Activated CD4-positive, alpha-beta memory T cell treated with anti-CD3 and anti-CD28 coated beads for 36 hours (primary cell): ENCODE data around the gene LSMEM2. TPM values are rescaled to one million over a fixed set of nuclear protein-coding genes. Genes with fewer than 3 reads are reported as not detected.
A peak's percentile ranks its signal among the peaks of the same experiment; 100 is the strongest.

ENCODE experiments used
- CTCF ChIA-PET: fragments of 350-600 bp; sonication (Branson Sonifier 250); formaldehyde crosslinking; loops from one replicate; lab custom pipeline; 2021; ENCODE audit warnings: antibody characterized with exemption, inconsistent platforms; lab: Charles Lee
- POLR2A ChIA-PET: fragments of 350-600 bp; sonication (Branson Sonifier 250); formaldehyde crosslinking; loops from one replicate; lab custom pipeline; 2021; ENCODE audit warnings: antibody characterized with exemption; lab: Charles Lee
- DNase-seq: peaks from one replicate; pipeline ENCODE4 v3.0.0-alpha.2; 2020
- H3K27ac Mint-ChIP-seq: one replicate; pipeline ENCODE4 v1.8.0; 2021; ENCODE audit warnings: mixed read lengths
- H3K27me3 Mint-ChIP-seq: one replicate; pipeline ENCODE4 v1.8.0; 2021; ENCODE audit warnings: mixed read lengths
- H3K36me3 Mint-ChIP-seq: one replicate; pipeline ENCODE4 v1.8.0; 2021; ENCODE audit warnings: mixed read lengths
- H3K4me1 Mint-ChIP-seq: one replicate; pipeline ENCODE4 v1.8.0; 2021; ENCODE audit warnings: low read depth, mixed read lengths
- H3K4me3 Mint-ChIP-seq: one replicate; pipeline ENCODE4 v1.8.0; 2021; ENCODE audit warnings: mild to moderate bottlenecking, mixed read lengths
- H3K9me3 Mint-ChIP-seq: one replicate; pipeline ENCODE4 v1.8.0; 2021; ENCODE audit warnings: mixed read lengths
- intact Hi-C: fragments of 100-400 bp; cut with micrococcal nuclease; formaldehyde crosslinking; loops from one replicate; pipeline ENCODE4 v1.15.1; 2023
- total RNA-seq, 2 experiments: library from RNA; stranded (reverse); gene quantifications; one replicate each; pipeline ENCODE4 v1.2.3, GENCODE V29; 2021

Gene LSMEM2
- total RNA-seq, 2 experiments from 2014 or later, result not detected

GRCh38 chr3:50294492-50295403, 15.9 kb downstream of the LSMEM2 start:
- Mint-ChIP-seq H3K27ac (no peak overlapping the region), H3K36me3 (peaks cover 11% of the 10 kb centered on the region), H3K4me1 (peaks cover 31% of the 10 kb centered on the region), H3K4me3 (no peak overlapping the region), H3K9me3 (no peaks in the 10 kb centered on the region), H3K27me3 (no peaks in the 10 kb centered on the region)
- ChIA-PET CTCF (interaction anchor here (0.9 to 1.0 kb wide), 2 partner anchors 20 to 37 kb away, joined by 3 read pairs; no protein-coding TSS in a partner anchor), POLR2A (no interaction called here)
- DNase-seq, result no peak
- intact Hi-C loops, result no loop called here

- Mint-ChIP-seq H3K4me1 (peaks cover 36% of the 10 kb centered on the region), H3K27ac (no peak overlapping the region), H3K36me3 (peaks cover 7% of the 10 kb centered on the region), H3K27me3 (no peaks in the 10 kb centered on the region), H3K9me3 (no peaks in the 10 kb centered on the region), H3K4me3 (no peak overlapping the region)
- intact Hi-C loops, result no loop called here
- CTCF ChIA-PET, result interaction anchor here (0.9 to 1.0 kb wide), 2 partner anchors 21 to 38 kb away, joined by 3 read pairs; no protein-coding TSS in a partner anchor
- POLR2A ChIA-PET, result no interaction called here
- no peak for DNase-seq
Observed at GRCh38 chr3:50295553-50296431, 16.9 kb downstream of the LSMEM2 start.

GRCh38 chr3:50296721-50297383, 18.0 kb downstream of the LSMEM2 start:
- intact Hi-C loops, result no loop called here
- H3K27ac Mint-ChIP-seq, result no peak overlapping the region

GRCh38 chr3:50297384-50297775, 18.5 kb downstream of the LSMEM2 start:
- Mint-ChIP-seq H3K9me3 (no peaks in the 10 kb centered on the region), H3K4me3 (no peak overlapping the region), H3K27me3 (no peaks in the 10 kb centered on the region), H3K27ac (no peak overlapping the region), H3K4me1 (peaks cover 34% of the 10 kb centered on the region), H3K36me3 (peaks cover 1% of the 10 kb centered on the region)
- no peak for DNase-seq
- ChIA-PET CTCF (interaction anchor here (0.6 to 3.6 kb wide), 4 partner anchors 24 to 51 kb away, joined by 3 to 30 read pairs (median 10); no protein-coding TSS in a partner anchor), POLR2A (interaction anchor here (1.4 to 3.5 kb wide), 2 partner anchors 40 to 59 kb away, joined by 4 to 34 read pairs; no protein-coding TSS in a partner anchor)
- intact Hi-C loops, result no loop called here

More at GRCh38 chr3:50296721-50297383, 18.0 kb downstream of the LSMEM2 start:
- H3K36me3 Mint-ChIP-seq, result peaks cover 1% of the 10 kb centered on the region
- no peaks in the 10 kb centered on the region for H3K9me3 Mint-ChIP-seq
- CTCF ChIA-PET, result interaction anchor here (0.6 to 3.6 kb wide), 3 partner anchors 29 to 50 kb away, joined by 3 to 30 read pairs (median 3); no protein-coding TSS in a partner anchor
- POLR2A ChIA-PET, result interaction anchor here (1.4 to 3.5 kb wide), 2 partner anchors 40 to 58 kb away, joined by 4 to 34 read pairs; no protein-coding TSS in a partner anchor
- H3K4me1 Mint-ChIP-seq, result peaks cover 34% of the 10 kb centered on the region
- no peak for DNase-seq
- H3K27me3 Mint-ChIP-seq, result no peaks in the 10 kb centered on the region
- H3K4me3 Mint-ChIP-seq, result no peak overlapping the region

- POLR2A ChIA-PET, result interaction anchor here (0.6 to 3.5 kb wide), 6 partner anchors 26 to 62 kb away, joined by 3 to 34 read pairs (median 6); partner anchors contain the start of genes GNAI2 and RASSF1
- no peak for DNase-seq
- CTCF ChIA-PET, result interaction anchor here (0.6 to 3.6 kb wide), 7 partner anchors 23 to 562 kb away, joined by 3 to 30 read pairs (median 6); no protein-coding TSS in a partner anchor
- Mint-ChIP-seq H3K9me3 (no peaks in the 10 kb centered on the region), H3K27ac (peak overlapping the region; percentile 95), H3K4me1 (peaks cover 26% of the 10 kb centered on the region), H3K4me3 (peak overlapping the region; percentile 97), H3K36me3 (peaks cover 1% of the 10 kb centered on the region), H3K27me3 (no peaks in the 10 kb centered on the region)
- intact Hi-C loops, result loop anchor here (2.0 kb wide), 3 partner anchors 23 to 61 kb away; partner anchors contain the start of genes TMEM115 and TUSC2
Observed at GRCh38 chr3:50297896-50298725, 19.2 kb downstream of the LSMEM2 start.

- peak within 1 kb of the TSS; percentile 97 for H3K4me3 Mint-ChIP-seq
- H3K9me3 Mint-ChIP-seq, result no peaks in the 10 kb centered on the region
- H3K4me1 Mint-ChIP-seq, result peaks cover 24% of the 10 kb centered on the region
- peak; percentile 100 for DNase-seq
- ChIA-PET CTCF (interaction anchor here (0.6 to 3.6 kb wide), 11 partner anchors 22 to 563 kb away, joined by 3 to 30 read pairs (median 5); partner anchors contain the start of genes CYB561D2 and NPRL2), POLR2A (interaction anchor here (0.6 to 3.5 kb wide), 11 partner anchors 16 to 63 kb away, joined by 3 to 34 read pairs (median 5); partner anchors contain the start of genes CYB561D2, GNAI2, NPRL2 and RASSF1)
- peaks cover 1% of the 10 kb centered on the region for H3K36me3 Mint-ChIP-seq
- peak within 1 kb of the TSS; percentile 95 for H3K27ac Mint-ChIP-seq
- H3K27me3 Mint-ChIP-seq, result no peaks in the 10 kb centered on the region
- intact Hi-C loops, result loop anchor here (1.0 to 2.0 kb wide), 6 partner anchors 22 to 60 kb away; partner anchors contain the start of genes TMEM115 and TUSC2
Observed at GRCh38 chr3:50298836-50299637, 20.1 kb downstream of the LSMEM2 start, which contains the start of the genes HYAL3 and NAA80. TSS of gene HYAL3 (minus strand) at chr3:50299405. CDS start at chr3:50295602, 3,803 bp downstream. TSS of gene NAA80 (minus strand) at chr3:50299405. CDS start at chr3:50297463, 1,942 bp downstream.

- Mint-ChIP-seq H3K36me3 (peaks cover 1% of the 10 kb centered on the region), H3K4me1 (peaks cover 26% of the 10 kb centered on the region), H3K27ac (peak overlapping the region; percentile 95), H3K4me3 (peak overlapping the region; percentile 97), H3K9me3 (no peaks in the 10 kb centered on the region), H3K27me3 (no peaks in the 10 kb centered on the region)
- ChIA-PET CTCF (interaction anchor here (0.7 to 3.6 kb wide), 9 partner anchors 21 to 105 kb away, joined by 3 to 30 read pairs (median 6); partner anchors contain the start of genes CYB561D2 and NPRL2), POLR2A (interaction anchor here (1.0 to 3.5 kb wide), 10 partner anchors 15 to 64 kb away, joined by 3 to 34 read pairs (median 5); partner anchors contain the start of genes CYB561D2, GNAI2, NPRL2 and RASSF1)
- no peak for DNase-seq
- intact Hi-C loops, result loop anchor here (1.0 to 2.0 kb wide), 6 partner anchors 22 to 59 kb away; partner anchors contain the start of genes TMEM115 and TUSC2
Observed at GRCh38 chr3:50299638-50299928, 20.7 kb downstream of the LSMEM2 start.

- no peaks in the 10 kb centered on the region for H3K27me3 Mint-ChIP-seq
- peak overlapping the region; percentile 97 for H3K4me3 Mint-ChIP-seq
- no peaks in the 10 kb centered on the region for H3K9me3 Mint-ChIP-seq
- ChIA-PET POLR2A (interaction anchor here (1.0 to 3.5 kb wide), 8 partner anchors 15 to 64 kb away, joined by 4 to 34 read pairs (median 6); partner anchors contain the start of genes CYB561D2, GNAI2, NPRL2 and RASSF1), CTCF (interaction anchor here (1.3 to 3.6 kb wide), 8 partner anchors 21 to 105 kb away, joined by 3 to 30 read pairs (median 6); partner anchors contain the start of genes CYB561D2 and NPRL2)
- DNase-seq, result peak; percentile 35
- peaks cover 1% of the 10 kb centered on the region for H3K36me3 Mint-ChIP-seq
- H3K27ac Mint-ChIP-seq, result peak overlapping the region; percentile 95
- intact Hi-C loops, result loop anchor here (1.0 to 2.0 kb wide), 6 partner anchors 21 to 59 kb away; partner anchors contain the start of genes TMEM115 and TUSC2
- H3K4me1 Mint-ChIP-seq, result peaks cover 31% of the 10 kb centered on the region
Observed at GRCh38 chr3:50299929-50300680, 21.2 kb downstream of the LSMEM2 start.
